AG20443 (cell line): ENCODE measurements around the gene TBC1D10A.

Source experiments
- DNase-seq: peaks from one replicate; pipeline ENCODE4 v3.0.0; 2012; ENCODE audit warnings: low spot score, mixed read lengths

Gene TBC1D10A

GRCh38 chr22:30320021-30320556 is 6.7 kb downstream of the TBC1D10A start:
- no peak for DNase-seq

DNA sequence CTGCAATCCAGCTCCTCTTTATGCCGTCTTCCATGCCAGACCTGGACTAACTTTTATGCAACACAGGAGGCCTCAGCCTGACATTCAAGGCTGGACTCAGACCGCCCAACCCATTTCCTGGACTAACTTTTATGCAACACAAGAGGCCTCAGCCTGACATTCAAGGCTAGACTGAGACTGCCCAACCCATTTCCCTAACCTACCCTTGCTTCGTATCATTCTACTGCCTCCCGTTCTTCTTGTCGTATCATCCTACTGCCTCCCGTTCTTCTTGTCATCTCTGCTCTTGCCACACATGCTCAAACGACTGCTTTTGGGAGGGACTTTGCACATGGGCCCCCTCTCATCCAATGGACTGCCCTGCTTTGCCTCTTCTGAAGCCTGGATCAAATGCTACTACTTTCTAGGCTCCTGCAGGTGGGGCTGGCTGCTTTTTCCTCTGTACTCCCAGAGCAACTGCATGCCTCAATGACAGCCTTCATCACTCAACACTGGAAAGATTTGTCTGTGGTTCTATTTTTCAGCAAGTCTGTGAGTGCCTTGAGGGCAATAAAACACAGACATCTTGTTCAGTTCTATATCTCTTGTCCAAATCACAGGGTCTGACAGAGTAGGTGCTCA is 7.8 kb downstream of the TBC1D10A start:
- DNase-seq: no peak

- no peak for DNase-seq
Observed at GRCh38 chr22:30317778-30318177, 9.0 kb downstream of the TBC1D10A start.

- DNase-seq: no peak
Observed at GRCh38 chr22:30315962-30316576, 10.7 kb downstream of the TBC1D10A start.

- DNase-seq: no peak
Observed at GRCh38 chr22:30314915-30315314, 11.8 kb downstream of the TBC1D10A start.

DNA sequence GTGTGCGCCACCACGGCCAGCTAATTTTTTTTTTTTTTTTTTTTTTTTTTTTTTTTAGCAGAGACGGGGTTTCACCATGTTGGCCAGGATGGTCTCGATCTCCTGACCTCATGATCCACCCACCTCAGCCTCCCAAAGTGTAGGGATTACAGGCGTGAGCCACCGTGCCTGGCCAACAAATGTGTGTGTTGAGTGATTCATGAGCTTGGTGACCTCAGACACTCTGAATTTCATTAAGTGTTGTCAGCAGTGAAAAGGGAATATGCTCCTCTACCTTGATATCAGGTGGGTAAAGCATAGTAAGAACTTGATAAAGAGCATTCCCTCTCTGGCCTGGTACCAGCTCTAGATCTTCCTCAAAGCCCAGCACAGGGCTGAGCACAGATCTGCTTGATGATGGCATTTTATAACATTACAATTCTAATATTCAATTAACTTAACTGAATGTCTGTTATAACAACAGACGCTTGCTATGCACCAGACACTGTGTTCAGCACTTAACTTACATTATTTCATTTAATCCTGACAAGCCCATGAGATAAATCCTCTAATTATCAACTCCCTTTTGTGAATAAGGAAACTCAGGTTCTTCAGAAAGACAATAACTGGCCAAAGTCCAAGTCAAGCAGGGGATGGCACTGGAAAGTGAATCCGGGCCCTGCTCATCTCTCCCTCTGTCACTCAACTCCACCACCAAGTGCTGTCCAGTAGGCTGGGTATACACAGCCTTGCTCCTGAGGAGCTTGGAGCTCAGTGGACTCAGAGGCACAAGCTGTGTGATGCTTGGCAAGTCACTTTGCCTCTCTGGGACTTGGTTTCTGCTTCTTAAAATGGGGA is 13.0 kb downstream of the TBC1D10A start:
- no peak for DNase-seq

DNA sequence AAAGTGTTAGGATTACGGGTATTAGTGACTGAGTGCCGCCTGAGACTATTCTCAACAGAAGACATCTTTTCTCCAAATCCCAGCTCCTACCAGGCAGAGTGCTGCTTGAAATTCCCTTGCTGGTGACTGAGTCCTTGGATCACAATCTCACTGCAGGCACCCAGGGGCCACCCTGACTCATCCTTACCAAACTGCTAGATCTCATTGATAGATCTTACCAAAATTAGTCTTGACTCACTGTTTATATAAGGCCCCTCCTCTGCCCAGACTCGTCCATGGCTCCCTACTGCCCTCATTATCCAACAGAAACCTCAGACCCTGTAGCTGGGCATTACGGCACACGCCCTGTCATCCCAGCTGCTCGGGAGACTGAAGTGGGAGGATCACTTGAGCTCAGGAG is 14.7 kb downstream of the TBC1D10A start:
- DNase-seq: peak; percentile 62

GRCh38 chr22:30310881-30311771 is 15.6 kb downstream of the TBC1D10A start:
- peak; percentile 82 for DNase-seq

DNA sequence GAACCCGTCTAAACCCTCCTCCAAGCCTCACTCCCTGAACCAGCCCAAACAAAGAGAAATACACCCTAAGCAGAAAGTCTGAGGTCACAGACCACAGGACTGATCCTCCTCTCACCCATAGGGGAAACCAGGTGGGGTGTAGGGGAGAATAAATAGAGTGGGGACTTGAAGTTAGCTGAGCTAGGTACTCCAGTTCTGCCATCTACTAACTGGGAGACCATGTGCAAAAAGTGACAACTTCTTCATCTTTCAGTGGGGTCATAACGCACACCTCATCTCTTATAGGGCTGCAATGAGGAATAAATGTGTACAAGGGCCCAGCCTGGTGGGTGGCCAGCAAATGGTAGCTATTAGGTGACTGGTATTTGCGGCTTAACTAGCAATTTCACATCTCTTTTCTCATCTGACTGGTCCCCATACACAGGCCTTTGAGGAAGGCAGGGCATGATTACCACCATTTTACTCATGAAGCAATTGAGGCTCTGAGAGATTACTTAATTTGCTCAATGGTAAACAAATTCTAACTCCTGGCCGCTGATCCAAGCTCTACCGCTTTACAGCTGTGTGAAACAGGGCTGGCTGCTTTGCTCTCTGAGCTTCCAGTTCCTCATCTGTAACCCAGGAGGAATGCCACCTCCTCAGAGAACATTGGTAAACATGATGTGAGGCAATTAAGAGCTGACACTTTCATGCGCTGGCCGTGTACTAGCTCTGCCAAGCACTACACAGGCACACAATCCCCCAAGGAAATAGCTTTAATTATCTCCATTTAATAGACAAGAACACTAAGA is 16.6 kb downstream of the TBC1D10A start:
- peak; percentile 60 for DNase-seq

GRCh38 chr22:30308518-30309230 is 18.1 kb downstream of the TBC1D10A start:
- peak; percentile 43 for DNase-seq

DNA sequence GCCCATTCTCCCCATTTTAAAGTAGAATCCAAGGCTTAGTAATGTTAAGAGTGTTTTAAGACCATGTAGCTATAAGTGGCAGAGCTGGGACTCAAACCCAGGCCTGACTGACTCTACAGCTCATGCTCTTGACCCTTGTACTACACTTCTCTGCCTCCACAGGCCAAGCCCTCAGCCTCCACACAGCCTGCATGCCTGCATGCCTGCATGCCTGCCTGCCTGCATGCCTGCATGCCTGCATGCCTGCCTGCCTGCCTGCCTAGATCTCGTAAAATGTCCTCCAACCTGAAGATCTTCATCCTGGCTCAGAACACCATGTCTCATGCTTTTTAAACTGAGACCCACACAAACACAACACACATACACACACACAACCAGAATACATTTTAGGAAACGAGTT is 18.6 kb downstream of the TBC1D10A start:
- DNase-seq: no peak

DNA sequence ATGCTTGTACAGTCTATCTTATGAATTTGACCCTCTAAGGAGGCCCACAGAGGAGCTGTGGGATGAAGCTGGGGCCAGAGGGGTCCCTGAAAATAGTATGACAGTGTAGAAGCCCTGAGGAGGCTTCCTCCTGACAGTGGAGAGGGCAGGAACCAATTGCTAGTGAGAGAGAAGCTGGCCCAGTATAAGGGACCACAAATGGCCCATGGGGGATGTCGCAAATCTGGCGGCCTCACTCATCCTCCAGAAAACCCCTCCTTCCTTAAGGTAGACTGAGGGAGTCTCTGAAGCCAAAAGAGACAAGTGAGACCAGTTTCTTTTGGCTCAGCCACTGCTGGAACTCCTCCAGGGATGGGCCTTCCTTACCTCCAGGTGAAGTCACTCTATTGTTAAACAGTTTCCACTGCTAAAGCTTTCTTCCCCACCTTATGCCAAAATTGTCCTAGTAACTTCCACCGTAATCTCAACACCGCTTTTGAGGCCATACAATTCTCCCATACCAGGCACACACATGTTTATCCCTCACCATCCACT is 19.6 kb downstream of the TBC1D10A start:
- no peak for DNase-seq

DNA sequence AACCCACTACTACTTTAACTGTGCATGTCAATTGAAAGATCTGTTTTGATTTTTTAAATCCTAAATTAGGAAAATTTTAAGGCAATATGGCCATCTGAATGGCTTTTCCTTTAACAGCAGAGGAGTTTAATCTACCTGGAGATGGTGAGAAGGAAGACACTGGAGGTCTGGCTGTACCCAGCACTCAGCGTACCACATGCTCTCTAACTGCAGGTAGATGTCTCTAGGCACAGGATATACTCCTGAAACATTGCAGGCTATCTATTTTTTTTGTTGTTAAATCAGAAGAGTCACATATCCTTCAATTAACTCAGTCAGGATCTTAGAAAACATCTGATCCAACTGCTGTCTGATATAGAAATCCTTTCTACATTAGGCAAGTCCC is 20.1 kb downstream of the TBC1D10A start:
- DNase-seq: no peak

DNA sequence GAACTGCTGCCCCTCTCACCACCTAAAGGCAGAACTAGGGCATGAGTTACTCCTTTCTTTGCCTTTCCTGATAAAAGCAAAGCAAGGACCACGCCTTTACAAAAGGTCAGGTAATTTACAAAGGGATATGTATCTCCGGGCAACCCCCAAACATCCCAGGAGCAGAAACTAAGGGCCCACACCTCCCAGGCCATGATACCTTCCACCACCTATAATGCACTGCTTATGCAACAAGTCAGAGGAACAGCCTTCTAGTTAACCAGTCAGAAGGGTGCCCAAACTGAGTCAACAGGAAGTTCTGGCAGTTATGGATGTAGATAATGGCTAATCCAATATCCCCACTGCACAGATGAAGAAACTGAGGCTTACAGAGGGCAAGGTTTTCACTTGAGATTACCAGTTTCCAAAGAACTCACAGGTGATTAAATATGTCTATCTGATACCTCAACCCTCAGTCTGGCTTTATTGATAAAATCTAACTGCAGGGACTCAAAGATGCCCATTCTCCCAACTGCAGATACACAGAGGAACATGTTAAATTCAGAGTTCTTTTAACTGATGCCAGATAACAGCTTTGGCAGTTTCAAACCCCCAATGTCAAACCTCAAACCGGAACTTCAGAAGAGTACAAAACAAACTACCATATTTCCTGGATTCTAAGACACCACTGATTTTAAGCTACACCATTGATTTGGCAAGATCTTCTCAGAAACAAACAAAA is 20.7 kb downstream of the TBC1D10A start:
- DNase-seq: no peak

- DNase-seq: peak; percentile 32
Observed at GRCh38 chr22:30305519-30305905, 21.2 kb downstream of the TBC1D10A start.

DNA sequence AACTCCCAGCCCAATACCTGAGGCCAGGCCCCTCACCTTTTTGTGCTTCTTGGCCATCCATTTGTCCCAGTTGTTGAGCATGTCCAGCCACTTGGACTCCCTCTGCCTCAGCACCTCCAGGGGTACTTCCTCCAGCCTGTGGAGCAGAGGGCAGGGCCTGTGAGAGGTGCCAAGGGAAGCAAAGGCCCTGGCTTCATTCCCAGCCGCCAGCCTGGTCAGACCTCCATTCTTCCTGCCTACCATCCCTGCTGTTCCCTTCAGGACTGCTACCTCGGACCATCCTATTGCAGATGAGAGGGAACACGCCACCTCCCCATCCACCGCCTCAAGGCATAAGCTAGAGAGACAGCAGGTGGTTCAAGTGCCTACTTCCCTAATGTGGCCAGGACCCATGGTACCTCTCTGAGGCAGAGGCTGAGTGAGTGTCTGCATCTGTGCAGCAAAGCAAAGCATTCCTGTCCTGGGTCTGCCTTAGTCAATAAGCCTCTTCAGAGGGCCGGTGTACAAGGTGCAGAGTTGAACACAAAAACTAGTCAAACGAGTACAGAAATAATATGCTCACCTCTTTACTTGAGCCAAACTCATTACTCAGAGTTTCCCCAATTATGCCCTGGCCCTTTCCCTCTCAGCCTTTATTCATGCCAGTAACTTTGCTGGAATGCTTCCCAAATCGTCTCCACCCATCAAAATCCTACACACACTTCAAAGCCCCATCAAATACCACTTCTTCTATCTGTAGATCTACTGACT is 22.1 kb downstream of the TBC1D10A start:
- DNase-seq: peak; percentile 33

- no peak for DNase-seq
Observed at GRCh38 chr22:30302810-30303138, 24.0 kb downstream of the TBC1D10A start.

- DNase-seq: peak; percentile 85
Observed at GRCh38 chr22:30301995-30302809, 24.5 kb downstream of the TBC1D10A start.
